Spleen (tissue), 7 donors: Measurements from ENCODE around the gene CRYGN.

ENCODE experiments used
- CTCF ChIP-seq, 11 experiments: fragments of 200-600 bp in 7 of 11; fragments of 450-650 bp in 4 of 11; sonication (generic) in 4 of 11; IDR thresholded peaks in 8 of 11; conservative IDR thresholded peaks in 3 of 11; 1 replicate in 7 of 11; 2 replicates in 4 of 11; pipeline versions ENCODE4 v1.4.0 to v1.8.0; 2016 to 2021; ENCODE audit warnings: antibody characterized with exemption in 11 of 11, inconsistent platforms in 4 of 11, mild to moderate bottlenecking in 1 of 11
- POLR2A ChIP-seq, 3 donors: fragments of 450-650 bp; IDR thresholded peaks; one replicate each; pipeline ENCODE4 v1.5.1; 2017; ENCODE audit warnings: antibody characterized with exemption in 3 of 3, mild to moderate bottlenecking in 1 of 3
- POLR2AphosphoS5 ChIP-seq, 3 donors: sonication (generic); formaldehyde crosslinking; IDR thresholded peaks; one replicate each; pipeline ENCODE4 v1.5.1; 2017; ENCODE audit warnings: antibody characterized with exemption in 3 of 3
- donor health status: DM: no; HTN: no; CAD: no; lungs with moderate emphysema.
- donor health status: DM: no; HTN: no; CAD: no.
- donor health status: DM: no; HTN: no; CAD: no.

- TF ChIP-seq CTCF (IDR thresholded peaks at IDR 0.05 in 8 of 11, conservative IDR thresholded peaks at IDR 0.05 in 3 of 11) = no peak
- no peak for TF ChIP-seq POLR2A (IDR thresholded peaks at IDR 0.05)
- TF ChIP-seq POLR2AphosphoS5 (IDR thresholded peaks at IDR 0.05) = peak in 1 of 3 donors; percentile 18
These were observed 23.0 kb downstream of the CRYGN start for GRCh38 chr7:151416941-151417315.
